ENCODE measurements around the gene TBC1D28.
"Not testable (repeated sequence)": the region's sequence is repeated elsewhere in the genome, so short reads cannot be mapped to it uniquely, and the experiment has no call there.

TBC1D28 gene

GRCh38 chr17:18644291-18644690 is at the start of gene TBC1D28:
Gene TBC1D28 (minus strand): TSS chr17:18644391. CDS start chr17:18641352, 3,039 bp downstream.
- DNase-seq (ENCODE audit: extremely low read depth in 1 of 2, low read depth in 1 of 2): not testable (repeated sequence)

- DNase-seq (ENCODE audit: extremely low read depth in 1 of 2, low read depth in 1 of 2): not testable (repeated sequence)
These were observed 38.5 kb upstream of the TBC1D28 start for GRCh38 chr17:18682668-18683067.

- peak; percentile 31 to 69 for DNase-seq (ENCODE audit: extremely low read depth in 1 of 2, low read depth in 1 of 2)
These were observed 37.8 kb upstream of the TBC1D28 start, which contains the start of gene FOXO3B for GRCh38 chr17:18681767-18682571. Gene FOXO3B (minus strand): TSS chr17:18682314. CDS start chr17:18681651, 663 bp downstream.

- not testable (repeated sequence) for DNase-seq (ENCODE audit: extremely low read depth in 1 of 2, low read depth in 1 of 2)
These were observed 33.2 kb upstream of the TBC1D28 start for GRCh38 chr17:18677381-18677780.

GRCh38 chr17:18676928-18677327 is 32.7 kb upstream of the TBC1D28 start:
- not testable (repeated sequence) for DNase-seq (ENCODE audit: extremely low read depth in 1 of 2, low read depth in 1 of 2)

- not testable (repeated sequence) for DNase-seq (ENCODE audit: extremely low read depth in 1 of 2, low read depth in 1 of 2)
These were observed 28.4 kb upstream of the TBC1D28 start for GRCh38 chr17:18672395-18673227.

GRCh38 chr17:18668625-18669024 is 24.4 kb upstream of the TBC1D28 start:
- not testable (repeated sequence) for DNase-seq (ENCODE audit: extremely low read depth in 1 of 2, low read depth in 1 of 2)

GRCh38 chr17:18667535-18667934 is 23.3 kb upstream of the TBC1D28 start:
- DNase-seq (ENCODE audit: extremely low read depth in 1 of 2, low read depth in 1 of 2): not testable (repeated sequence)

- DNase-seq (ENCODE audit: extremely low read depth in 1 of 2, low read depth in 1 of 2): not testable (repeated sequence)
These were observed 22.1 kb upstream of the TBC1D28 start for GRCh38 chr17:18666326-18666725.

- not testable (repeated sequence) for DNase-seq (ENCODE audit: extremely low read depth in 1 of 2, low read depth in 1 of 2)
These were observed 17.9 kb upstream of the TBC1D28 start for GRCh38 chr17:18661924-18662624.

- DNase-seq (ENCODE audit: extremely low read depth in 1 of 2, low read depth in 1 of 2): not testable (repeated sequence)
These were observed 5.9 kb upstream of the TBC1D28 start for GRCh38 chr17:18650094-18650493.

- not testable (repeated sequence) for DNase-seq (ENCODE audit: extremely low read depth in 1 of 2, low read depth in 1 of 2)
These were observed 1.1 kb downstream of the TBC1D28 start for GRCh38 chr17:18643124-18643523.

GRCh38 chr17:18638357-18638756 is 5.8 kb downstream of the TBC1D28 start:
- not testable (repeated sequence) for DNase-seq (ENCODE audit: extremely low read depth in 1 of 2, low read depth in 1 of 2)

- DNase-seq (ENCODE audit: extremely low read depth in 1 of 2, low read depth in 1 of 2): not testable (repeated sequence)
These were observed 8.0 kb downstream of the TBC1D28 start for GRCh38 chr17:18636237-18636636.

- DNase-seq (ENCODE audit: extremely low read depth in 1 of 2, low read depth in 1 of 2): not testable (repeated sequence)
These were observed 8.4 kb downstream of the TBC1D28 start for GRCh38 chr17:18635773-18636172.

GRCh38 chr17:18634550-18635263 is 9.5 kb downstream of the TBC1D28 start:
- not testable (repeated sequence) for DNase-seq (ENCODE audit: extremely low read depth in 1 of 2, low read depth in 1 of 2)

- DNase-seq (ENCODE audit: extremely low read depth in 1 of 2, low read depth in 1 of 2): no peak
These were observed 17.9 kb downstream of the TBC1D28 start for GRCh38 chr17:18626152-18626870.

GRCh38 chr17:18625509-18626104 is 18.6 kb downstream of the TBC1D28 start:
- peak; percentile 86 to 89 for DNase-seq (ENCODE audit: extremely low read depth in 1 of 2, low read depth in 1 of 2)

- not testable (repeated sequence) for DNase-seq (ENCODE audit: extremely low read depth in 1 of 2, low read depth in 1 of 2)
These were observed 19.2 kb downstream of the TBC1D28 start for GRCh38 chr17:18624862-18625501.

Data from activated CD8-positive, alpha-beta memory T cell treated with anti-CD3 and anti-CD28 coated beads for 1 hour (primary cell).